DMS53 treated with DMSO at 0.1 percent for 48 hours (cell line): ENCODE results near the gene TMEM176B.

ENCODE experiments used
- DNase-seq: peaks from one replicate; lab custom pipeline; 2025; ENCODE audit not compliant: unreplicated experiment; lab: John Stamatoyannopoulos, UW

TMEM176B gene

DNA sequence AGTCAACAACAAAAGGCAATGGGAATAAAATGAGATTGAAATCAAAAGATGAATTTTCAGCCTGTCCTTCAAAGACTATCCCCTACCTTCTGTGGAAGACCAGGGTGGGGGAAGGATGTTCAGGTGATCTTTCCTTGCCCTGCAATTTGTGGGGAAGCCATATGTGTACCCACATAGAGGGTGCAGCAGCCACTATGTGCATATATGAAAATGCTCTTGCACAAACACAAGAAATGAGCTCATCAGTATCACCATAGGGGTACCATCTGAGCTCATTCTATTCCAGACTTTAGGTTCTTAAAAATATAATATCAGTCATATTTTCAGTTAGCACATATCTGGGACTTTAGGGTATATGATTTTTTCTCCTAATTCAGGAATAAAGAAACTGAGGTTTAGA lies 45.2 kb downstream of the TMEM176B start:
- DNase-seq: no peak

DNA sequence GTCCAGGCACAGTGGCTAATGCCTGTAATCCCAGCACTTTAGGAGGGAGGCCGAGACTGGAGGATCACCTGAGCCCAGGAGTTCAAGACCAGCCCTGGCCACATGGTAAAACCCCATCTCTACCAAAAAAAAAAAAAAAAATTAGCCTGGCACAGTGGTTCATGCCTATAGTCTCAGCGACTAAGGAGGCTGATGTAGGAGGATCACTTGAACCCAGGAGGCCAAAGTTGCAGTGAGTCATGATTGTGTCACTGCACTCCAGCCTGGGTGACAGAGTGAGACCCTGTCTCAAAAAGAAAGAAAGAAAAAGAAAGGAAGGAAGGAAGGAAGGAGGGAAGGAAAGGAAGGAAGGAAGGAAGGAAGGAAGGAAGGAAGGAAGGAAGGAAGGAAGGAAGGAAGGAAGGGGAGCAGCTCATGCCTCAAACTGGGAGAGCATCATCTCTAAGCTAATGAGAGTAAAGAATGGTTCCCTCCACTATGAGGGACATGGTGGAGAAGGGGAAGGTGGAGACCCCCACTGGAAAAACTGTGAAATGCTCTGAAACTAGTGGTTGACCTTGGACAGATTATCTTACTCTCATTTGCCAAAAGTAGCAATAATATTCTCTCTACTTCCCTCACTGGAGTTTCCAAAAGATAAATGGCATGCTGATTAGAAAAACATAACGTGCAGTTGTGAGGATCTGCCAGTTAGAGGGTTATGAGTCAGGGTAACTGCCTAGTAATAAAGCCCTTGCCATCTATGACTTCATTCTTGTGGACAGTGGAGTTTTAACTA lies 46.1 kb downstream of the TMEM176B start:
- DNase-seq: no peak

DNA sequence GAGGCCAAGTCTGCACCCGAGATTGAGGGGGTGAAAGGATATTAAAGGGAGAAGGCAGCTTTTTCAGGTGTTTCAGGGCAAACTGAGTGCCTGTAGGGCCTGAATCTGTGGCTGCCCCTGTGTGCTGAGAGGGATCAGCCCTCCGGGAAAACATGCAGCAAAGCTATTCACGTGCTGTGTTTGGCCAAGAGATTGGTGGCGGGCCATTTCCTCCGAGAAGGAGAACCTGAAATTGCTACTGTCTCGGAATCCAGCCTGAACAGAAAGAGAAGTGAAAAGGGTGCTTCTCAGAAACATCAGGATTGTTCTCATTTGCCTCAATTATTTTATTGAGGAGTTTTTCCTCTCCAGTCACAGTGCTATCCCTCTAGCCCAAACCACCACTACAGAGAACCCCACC lies 46.9 kb downstream of the TMEM176B start:
- no peak for DNase-seq

DNA sequence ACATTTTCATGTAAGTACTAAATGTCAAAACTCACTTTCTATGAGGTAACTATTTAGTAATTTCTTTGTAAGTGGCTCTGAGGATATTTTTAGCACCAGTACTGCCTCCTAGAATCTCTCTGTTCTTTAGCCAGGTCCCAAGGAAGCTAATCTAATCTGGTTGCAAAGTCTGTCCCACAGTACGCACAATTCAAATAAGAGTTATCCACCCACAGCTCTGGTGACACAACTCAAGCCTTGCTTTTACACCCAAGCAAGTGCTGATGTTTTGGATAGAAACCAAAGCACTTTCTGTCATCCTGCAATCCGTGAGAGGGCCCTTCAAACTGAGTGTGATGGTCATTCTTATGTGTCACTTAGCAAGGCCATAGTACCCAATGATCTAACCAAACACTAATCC lies 48.5 kb downstream of the TMEM176B start:
- DNase-seq: no peak

DNA sequence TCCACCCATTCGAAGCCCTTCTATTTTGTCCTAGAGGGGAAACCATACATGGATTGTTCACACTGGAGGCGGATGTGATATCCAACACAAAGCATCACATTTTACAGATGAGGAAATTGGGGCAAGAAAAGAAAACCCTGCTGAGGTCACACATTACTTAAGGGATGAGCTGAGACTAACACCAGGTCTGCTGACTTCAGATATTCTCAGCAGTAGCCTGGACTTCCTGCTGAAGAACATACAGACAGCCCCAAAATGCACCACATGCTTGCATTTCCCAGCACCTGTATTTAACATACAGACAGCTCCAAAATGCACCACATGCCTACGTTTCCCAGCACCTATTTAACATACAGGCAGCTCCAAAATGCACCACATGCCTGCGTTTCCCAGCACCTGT lies 51.8 kb downstream of the TMEM176B start:
- no peak for DNase-seq

DNA sequence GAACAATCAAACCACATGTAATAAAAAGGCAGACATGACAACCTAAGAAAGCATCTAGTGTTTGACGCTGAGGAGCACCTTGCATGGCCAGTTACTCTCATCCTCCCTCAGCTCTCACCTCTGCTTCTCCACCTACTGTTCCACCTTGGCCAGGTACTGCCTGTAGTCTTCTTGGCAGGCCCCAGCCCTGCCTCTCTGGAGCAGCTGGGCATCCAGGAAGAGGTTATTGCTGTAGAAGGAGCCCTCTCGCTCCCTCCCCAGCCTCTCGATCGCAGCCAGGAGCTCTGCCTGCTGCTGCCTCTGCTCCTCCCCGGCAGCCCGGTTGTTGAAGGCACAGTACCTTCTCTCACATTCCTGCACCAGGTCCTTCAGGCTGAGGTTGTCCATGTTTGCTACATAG lies 53.2 kb downstream of the TMEM176B start:
- DNase-seq: no peak

DNA sequence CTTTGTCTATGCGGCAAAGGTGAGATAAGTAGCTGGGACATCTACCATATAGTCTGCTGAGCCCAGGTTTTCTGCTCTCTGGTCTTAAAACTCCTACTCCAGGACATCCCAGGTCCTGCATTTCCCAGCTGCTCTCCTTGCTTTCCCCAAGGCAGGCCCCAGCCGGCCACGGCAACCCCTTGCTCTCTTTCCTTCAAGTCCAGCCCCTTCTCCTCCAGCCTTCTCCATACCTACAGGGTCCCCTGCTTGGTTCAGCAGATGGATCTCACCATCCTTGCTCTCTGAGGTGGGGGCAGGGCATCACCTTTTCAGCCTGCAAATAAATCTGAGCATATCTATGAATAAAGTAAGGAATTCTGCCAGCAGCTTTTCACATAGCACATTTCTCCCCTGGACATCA lies 54.3 kb downstream of the TMEM176B start:
- no peak for DNase-seq

DNA sequence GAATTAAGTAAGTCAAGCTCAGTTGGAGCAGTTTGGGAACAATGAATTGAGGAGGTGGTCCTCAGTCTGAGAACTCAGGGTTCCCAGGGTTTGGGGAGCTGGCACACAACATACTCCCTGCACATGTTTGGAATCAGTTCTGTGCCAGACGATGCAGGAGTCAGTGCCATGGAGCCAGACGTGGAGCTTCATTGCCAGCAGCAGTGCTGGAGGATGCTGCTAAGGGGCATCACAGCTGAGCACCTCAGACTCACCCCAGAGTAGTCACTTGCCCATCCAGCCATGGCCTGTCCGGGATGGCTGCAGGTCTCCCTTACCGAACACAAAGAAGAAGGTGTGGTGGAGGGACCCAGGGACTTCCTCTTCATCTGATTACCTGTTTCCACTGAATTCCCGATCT lies 55.1 kb downstream of the TMEM176B start:
- no peak for DNase-seq

DNA sequence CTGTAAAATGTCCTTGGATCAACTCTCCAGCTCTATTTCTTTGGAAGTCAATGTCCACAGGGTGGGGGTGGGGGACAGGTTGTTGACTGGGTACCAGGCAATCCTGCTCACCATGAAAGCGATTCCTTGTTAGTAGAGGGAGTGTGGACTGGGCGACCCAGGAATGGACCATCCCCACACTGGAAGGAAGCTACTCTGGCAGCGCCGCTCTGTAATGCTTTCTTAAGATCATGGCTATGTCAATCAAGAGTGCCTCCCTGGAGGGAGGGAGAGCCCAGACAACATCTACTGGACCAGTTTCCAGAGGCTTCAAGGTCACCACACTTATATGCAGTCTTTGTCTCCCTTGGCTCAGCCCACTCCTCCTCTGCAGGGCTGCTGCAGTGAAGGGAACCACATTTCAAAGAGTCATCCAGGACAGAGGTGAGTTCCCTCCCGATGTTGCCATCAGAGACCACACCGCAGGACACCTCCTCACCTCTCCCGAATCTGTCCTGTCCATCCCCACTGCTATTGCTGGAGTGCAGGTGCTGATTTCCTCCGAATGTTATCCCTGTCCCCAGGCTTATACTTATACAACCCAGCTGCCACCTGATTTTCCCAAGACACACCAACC lies 56.0 kb downstream of the TMEM176B start:
- no peak for DNase-seq

DNA sequence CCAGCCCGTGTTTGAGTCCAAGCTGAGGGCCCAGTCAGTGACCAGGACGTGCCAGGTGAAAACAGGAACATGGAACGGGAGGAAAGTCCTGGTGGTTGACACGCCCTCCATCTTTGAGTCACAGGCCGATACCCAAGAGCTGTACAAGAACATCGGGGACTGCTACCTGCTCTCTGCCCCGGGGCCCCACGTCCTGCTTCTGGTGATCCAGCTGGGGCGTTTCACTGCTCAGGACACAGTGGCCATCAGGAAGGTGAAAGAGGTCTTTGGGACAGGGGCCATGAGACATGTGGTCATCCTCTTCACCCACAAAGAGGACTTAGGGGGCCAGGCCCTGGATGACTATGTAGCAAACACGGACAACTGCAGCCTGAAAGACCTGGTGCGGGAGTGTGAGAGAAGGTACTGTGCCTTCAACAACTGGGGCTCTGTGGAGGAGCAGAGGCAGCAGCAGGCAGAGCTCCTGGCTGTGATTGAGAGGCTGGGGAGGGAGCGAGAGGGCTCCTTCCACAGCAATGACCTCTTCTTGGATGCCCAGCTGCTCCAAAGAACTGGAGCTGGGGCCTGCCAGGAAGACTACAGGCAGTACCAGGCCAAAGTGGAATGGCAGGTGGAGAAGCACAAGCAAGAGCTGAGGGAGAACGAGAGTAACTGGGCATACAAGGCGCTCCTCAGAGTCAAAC lies 57.7 kb downstream of the TMEM176B start:
- DNase-seq: no peak
